NCI-H526 treated with DMSO at 0.1 percent for 48 hours (cell line): ENCODE data around the gene STAT5A.

ENCODE experiments used
- DNase-seq: peaks from one replicate; lab custom pipeline; 2025; lab: John Stamatoyannopoulos, UW

The STAT5A gene

DNA sequence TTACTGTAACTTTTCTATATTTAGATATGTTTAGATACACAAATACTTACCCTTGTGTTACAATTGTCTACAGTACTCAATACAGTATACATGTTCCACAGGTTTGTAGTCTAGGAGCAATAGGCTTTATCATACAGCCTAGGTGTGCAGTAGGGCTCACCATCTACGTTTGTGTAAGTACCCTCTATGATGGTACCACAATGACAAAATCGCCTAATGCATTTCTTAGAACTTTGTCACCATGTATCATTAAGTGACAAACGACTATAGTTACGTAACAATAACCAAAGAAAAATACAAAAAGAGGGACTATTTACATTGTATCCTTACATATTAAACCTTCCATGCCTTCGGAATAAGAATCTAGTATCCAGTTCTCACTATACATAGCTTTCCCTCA lies 20.1 kb upstream of the STAT5A start:
- no peak for DNase-seq

- DNase-seq = no peak
Measured at GRCh38 chr17:42270170-42270535, 18.1 kb upstream of the STAT5A start.

DNA sequence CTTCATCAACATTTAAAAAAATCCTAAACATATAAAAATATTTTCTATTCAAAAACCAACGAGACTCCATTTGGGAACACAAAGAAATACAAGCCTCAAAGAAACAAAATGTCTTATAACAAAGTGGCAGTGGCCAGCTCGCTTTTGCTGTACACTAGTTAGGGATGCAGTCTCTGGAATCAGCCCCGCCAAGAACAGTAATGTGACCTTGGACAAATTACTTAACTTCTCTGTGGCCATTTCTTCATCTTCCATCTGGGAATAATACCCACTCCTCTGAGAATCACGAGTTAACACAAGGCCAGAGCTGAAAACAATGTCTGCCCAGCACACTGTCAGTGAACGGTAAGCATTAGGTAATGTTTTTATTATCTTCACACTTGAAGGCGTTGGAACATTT lies 17.7 kb upstream of the STAT5A start:
- no peak for DNase-seq

DNA sequence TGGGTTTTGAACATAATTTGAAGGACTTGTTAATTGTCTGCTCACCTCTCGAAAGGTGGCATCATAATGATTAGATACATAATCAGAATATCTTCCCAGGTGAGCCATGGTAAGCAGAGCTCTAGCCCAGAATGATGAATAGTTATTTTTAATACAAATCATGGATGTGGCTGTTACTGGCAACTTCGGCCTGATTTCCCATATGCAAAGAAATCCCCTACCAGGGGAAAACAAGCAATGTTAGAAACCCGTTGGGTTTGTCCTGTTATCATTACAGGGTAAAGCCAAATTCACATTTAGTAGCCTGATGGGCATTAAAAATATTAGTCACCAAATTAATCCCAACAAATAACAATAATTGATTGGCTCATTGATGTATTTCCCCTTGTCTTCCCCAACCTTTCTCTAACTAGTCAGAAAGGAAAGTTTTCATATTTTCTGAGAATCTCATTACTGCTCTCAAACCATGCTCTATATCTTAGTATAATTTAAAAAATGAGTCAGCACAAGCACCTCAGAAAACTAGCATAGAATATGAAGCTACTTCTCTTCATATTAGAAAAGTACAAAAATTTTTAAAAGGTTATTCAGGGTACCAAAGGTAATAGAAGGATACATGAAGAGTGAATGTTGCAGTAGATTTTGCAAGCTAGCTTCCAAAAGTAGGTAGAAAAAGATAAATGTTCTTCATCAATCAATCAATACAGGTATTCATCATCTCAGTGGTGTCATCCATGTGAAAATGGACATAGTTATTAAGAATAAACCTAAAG lies 17.1 kb upstream of the STAT5A start:
- DNase-seq = no peak

DNA sequence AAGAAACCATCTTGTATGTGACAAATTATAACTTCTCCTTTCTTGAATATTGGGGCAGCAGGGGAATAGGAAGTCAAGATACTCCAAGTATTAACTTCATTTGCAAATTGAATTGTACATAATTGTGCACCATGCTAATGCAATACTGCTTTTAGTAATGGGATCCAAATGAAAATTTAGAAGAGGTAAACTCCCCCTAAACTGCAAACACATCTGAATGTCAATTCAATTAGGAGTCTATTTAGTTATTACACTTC lies 16.6 kb upstream of the STAT5A start:
- no peak for DNase-seq

GRCh38 chr17:42272162-42272907 lies 16.0 kb upstream of the STAT5A start:
- DNase-seq = no peak

DNA sequence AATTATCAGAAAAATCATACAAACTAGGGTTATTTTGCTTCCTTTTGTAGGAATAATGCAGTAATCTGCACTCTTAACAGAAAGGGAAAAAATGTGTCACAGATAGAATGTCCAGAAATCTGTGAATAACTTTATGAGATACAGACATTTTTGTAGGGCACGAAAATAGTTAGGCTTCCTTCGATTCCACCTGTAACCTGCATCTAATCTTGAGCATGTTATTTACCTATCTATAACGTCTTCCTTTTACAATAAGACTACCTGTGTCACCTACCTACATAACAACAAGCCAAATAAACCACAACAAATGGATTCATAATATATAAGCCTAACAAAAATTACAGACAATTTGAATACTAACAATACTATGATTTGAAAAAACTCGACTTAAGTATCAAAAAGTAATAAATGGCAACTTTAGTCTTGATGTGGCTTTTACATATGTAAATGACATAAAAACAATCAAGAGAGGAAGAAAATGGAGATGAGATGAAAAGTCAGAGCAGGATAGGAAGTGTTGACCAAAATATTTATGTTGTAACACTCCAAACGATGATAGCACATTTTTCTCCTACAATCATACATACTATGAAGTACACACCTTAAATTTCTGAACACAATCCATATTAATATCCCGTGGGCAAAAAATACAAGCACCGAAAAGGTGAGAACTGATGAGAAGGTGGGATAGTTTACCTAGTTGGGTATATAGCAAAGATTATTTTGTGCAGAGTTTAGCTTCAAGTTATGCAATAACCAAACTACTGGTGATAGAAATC lies 14.6 kb upstream of the STAT5A start:
- no peak for DNase-seq

GRCh38 chr17:42274253-42274542 lies 14.1 kb upstream of the STAT5A start:
- no peak for DNase-seq

GRCh38 chr17:42274812-42275526 lies 13.3 kb upstream of the STAT5A start:
- no peak for DNase-seq

GRCh38 chr17:42275527-42276358 lies 12.6 kb upstream of the STAT5A start:
- peak; percentile 29 for DNase-seq

DNA sequence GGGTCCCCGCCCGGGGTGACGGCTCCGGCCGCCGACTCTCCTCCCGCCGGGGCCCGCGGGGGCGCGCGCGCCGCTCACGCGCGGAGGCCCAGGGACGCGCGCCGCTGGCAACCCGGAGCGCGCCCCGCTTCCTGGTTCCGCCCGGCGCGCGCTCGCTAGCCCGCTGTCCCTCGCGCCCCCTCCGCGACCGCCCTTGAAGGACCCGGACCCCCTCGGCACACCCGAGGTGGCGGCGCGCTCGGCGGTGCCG lies 12.0 kb upstream of the STAT5A start, which contains the start of gene STAT5B:
TSS of gene STAT5B (minus strand) at position 33 of the 250 bp plus-strand sequence. CDS start 44,264 bp downstream, outside the sequence.
- peak; percentile 32 for DNase-seq

GRCh38 chr17:42276609-42277341 lies 11.5 kb upstream of the STAT5A start:
- no peak for DNase-seq

DNA sequence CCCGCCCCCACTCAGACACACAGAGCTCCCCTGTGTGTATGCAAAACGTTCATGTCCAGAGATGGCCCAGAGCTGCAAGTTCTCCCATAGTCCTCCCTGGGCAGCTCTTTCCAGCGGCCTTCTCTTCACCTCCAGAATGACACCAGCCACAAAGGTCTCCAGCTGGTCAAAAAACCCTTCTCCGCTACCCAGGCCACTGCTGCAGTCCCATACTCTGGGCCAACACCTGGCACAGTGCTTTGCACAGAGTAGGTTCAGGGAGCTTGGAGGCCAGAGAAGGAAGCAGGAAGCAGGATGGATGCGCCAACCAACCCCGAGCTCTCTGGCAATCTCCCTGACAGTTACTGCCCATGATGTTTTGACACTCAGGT lies 11.0 kb upstream of the STAT5A start:
- DNase-seq = no peak

GRCh38 chr17:42279776-42280630 lies 8.3 kb upstream of the STAT5A start:
- DNase-seq = no peak

DNA sequence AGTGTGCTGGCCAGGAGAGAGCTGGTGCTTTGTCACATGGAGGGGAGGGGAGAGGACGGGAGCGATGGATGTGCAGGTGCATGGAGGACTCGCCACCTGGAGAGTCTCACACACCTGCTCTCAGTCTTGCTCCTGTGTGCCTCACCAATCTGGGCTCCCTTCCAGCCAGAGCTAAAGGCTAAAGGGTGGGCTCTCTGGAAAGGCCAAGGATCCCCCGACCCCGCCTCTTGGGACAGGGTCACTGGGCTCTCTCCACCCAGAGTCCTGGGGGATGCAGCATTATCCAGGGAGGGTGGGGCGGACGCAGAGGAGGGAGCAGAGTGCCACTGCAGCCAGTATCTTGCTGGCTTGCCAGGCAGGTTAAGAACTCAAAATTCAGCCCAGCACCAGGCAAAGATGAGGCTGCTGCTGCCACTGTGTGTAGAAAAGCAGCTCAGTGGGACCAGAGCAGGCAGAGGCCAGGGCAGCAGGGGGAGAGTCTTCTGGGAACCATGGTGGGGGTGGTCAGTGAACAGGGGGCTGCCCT lies 6.7 kb upstream of the STAT5A start:
- peak; percentile 46 for DNase-seq

DNA sequence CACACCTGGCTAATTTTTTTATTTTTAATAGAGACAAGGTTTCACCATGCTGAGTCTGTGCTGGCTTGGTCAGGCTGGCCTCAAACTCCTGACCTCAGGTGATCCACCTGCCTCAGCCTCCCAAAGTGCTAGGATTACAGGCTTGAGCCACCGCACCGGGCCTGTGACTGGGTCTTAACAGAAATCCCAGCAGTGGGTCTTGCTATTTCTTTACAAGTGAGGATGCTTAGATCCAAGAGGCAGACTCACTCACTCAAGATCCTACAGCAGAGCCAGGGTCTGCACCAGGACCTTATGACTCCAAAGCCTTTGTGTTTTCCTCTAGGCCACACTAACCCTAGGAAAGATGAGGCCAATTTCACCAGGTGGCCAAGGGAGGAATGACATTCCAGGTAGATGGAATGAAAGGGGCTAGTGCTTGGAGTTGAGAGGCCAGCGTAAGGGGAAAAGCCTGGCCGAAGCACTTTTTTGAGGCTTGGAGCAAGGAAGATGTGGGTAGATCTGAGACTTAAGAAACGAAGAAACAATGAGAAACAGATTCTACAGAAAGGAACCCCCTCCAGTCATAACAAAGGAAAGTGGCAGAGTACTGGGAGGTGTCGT lies 5.7 kb upstream of the STAT5A start:
- no peak for DNase-seq

DNA sequence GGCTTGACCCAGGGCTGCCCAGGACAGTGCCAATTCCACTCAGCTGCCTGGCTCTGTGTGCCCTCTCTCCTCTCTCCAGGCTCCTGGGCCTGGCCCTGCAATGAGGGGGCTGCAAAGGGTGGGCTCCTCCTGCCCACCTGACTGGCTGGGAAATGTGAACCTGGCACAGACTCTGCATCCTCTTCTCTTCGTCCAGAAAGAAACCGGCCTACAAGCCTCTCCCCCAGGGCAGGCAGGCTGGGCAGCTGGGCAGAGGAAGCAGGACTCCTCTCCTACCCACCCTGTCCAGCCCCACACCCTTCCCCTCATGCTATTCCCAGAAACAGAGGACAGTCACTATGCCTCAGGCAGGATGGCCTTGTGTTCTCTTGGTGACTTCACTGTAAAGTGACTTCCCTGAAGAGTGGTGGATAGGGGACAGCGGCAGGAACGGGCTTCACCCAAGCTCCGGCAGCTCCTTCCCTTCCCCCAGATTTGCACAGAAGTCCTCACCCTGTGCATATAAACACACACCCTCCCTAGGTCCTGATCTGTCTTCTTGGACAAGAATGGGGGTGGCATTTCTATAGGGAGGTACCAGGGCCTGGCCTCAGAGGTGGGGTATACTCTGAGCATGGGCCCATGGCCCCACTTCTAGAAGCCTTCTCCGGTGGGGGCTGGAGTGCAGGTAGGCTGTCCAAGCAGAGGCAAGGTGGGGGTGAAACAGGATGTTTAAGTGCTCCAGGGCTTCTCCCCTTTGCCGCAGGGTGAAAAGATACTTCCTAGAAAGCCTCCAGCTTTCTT lies 4.9 kb upstream of the STAT5A start:
- DNase-seq = no peak

DNA sequence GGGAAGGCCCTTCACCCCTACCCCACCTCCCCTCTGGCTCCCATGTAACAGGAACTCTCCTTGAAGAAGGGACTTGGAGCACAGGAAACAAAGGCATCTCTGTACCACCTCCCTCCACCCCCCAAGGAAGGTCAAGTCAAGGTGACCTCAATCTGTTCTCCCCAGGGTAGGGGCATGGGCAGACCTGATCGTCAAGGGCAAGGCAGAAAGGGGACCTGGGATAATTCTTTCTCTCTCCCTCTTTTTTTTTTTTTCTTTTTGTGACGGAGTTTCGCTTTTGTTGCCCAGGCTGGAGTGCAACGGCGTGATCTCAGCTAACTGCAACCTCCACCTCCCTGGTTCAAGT lies 4.3 kb upstream of the STAT5A start:
- no peak for DNase-seq

GRCh38 chr17:42284566-42284965 lies 3.7 kb upstream of the STAT5A start:
- DNase-seq = no peak
